GM21390 (cell line): ENCODE measurements around the gene GCNT1.
"Not testable (repeated sequence)": the region's sequence is repeated elsewhere in the genome, so short reads cannot be mapped to it uniquely, and the experiment has no call there.

ENCODE experiments used
- ATAC-seq: cut with Tn5 transposase; IDR thresholded peaks from one replicate; pipeline ENCODE4 v1.9.1; 2021; ENCODE audit not compliant: unreplicated experiment

The GCNT1 gene

GRCh38 chr9:76479337-76479736, 20.4 kb downstream of the GCNT1 start:
- not testable (repeated sequence) for ATAC-seq

- no peak for ATAC-seq
Observed at GRCh38 chr9:76486151-76486550, 27.2 kb downstream of the GCNT1 start.

GRCh38 chr9:76490249-76490990, 31.4 kb downstream of the GCNT1 start:
- no peak for ATAC-seq

- ATAC-seq, result not testable (repeated sequence)
Observed at GRCh38 chr9:76491056-76491455, 32.1 kb downstream of the GCNT1 start.

GRCh38 chr9:76493496-76493895, 34.5 kb downstream of the GCNT1 start:
- ATAC-seq, result not testable (repeated sequence)

GRCh38 chr9:76500061-76500460, 41.1 kb downstream of the GCNT1 start:
- no peak for ATAC-seq

- no peak for ATAC-seq
Observed at GRCh38 chr9:76502746-76503145, 43.8 kb downstream of the GCNT1 start.

- ATAC-seq, result no peak
Observed at GRCh38 chr9:76510041-76510440, 51.1 kb downstream of the GCNT1 start.

GRCh38 chr9:76510446-76510845, 51.5 kb downstream of the GCNT1 start:
- ATAC-seq, result no peak

- ATAC-seq, result no peak
Observed at GRCh38 chr9:76512826-76513225, 53.8 kb downstream of the GCNT1 start.

- no peak for ATAC-seq
Observed at GRCh38 chr9:76516350-76516749, 57.4 kb downstream of the GCNT1 start.

- no peak for ATAC-seq
Observed at GRCh38 chr9:76516871-76517270, 57.9 kb downstream of the GCNT1 start.

- ATAC-seq, result no peak
Observed at GRCh38 chr9:76519075-76519835, 60.3 kb downstream of the GCNT1 start.

GRCh38 chr9:76521244-76521681, 62.3 kb downstream of the GCNT1 start:
- ATAC-seq, result no peak

- no peak for ATAC-seq
Observed at GRCh38 chr9:76521906-76522305, 62.9 kb downstream of the GCNT1 start.

- ATAC-seq, result not testable (repeated sequence)
Observed at GRCh38 chr9:76523617-76524200, 64.7 kb downstream of the GCNT1 start.

GRCh38 chr9:76525196-76525595, 66.2 kb downstream of the GCNT1 start:
- ATAC-seq, result no peak

GRCh38 chr9:76526026-76526425, 67.0 kb downstream of the GCNT1 start:
- ATAC-seq, result no peak

- no peak for ATAC-seq
Observed at GRCh38 chr9:76528056-76528455, 69.1 kb downstream of the GCNT1 start.

- no peak for ATAC-seq
Observed at GRCh38 chr9:76528642-76529190, 69.7 kb downstream of the GCNT1 start.

- no peak for ATAC-seq
Observed at GRCh38 chr9:76529653-76530052, 70.7 kb downstream of the GCNT1 start.
